ENCODE measurements around the gene MACF1.
"Not testable (repeated sequence)": the region's sequence is repeated elsewhere in the genome, so short reads cannot be mapped to it uniquely, and the experiment has no call there.

MACF1 gene

DNA sequence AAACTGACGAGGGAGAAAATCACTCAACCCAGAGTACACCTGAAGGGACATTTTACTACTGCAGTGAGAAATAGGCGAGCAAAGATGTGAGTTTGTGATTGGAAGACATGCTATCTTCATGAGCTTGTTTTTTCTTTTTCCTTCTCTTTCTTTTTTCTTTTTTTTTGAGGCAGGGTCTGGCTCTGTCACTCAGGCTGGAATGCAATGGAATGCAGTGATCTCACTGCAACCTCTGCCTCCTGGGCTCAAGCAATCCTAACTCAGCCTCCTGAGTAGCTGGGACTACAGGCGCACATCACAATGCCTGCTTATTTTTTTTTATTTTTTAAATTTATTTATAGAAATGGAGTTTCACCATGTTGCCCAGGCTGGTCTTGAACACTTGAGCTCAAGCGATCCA, 312.3 kb downstream of the MACF1 start:
- not testable (repeated sequence) for DNase-seq

DNA sequence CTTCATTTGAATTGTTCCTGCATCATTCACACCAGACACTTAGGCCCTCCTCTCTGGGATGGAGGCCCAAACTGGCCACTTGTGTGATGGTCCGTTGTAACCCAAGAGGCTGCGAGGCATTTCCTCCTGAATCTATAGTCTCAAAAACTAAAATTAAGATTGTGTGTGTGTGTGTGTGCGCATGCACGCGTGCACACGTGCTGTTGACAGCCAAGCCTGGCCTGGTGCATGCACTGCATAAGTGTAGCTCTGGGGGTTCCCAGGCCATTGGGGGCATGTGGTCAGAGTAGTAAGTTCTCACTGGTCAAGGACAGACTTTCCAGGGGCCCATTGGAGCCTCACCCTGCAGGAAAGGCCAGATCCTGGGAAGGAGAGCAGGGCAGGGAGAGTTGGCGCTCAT, 313.4 kb downstream of the MACF1 start:
- not testable (repeated sequence) for DNase-seq

- DNase-seq: not testable (repeated sequence)
Measured at GRCh38 chr1:39519376-39519775, 314.9 kb downstream of the MACF1 start.

GRCh38 chr1:39522221-39522620, 317.7 kb downstream of the MACF1 start:
- not testable (repeated sequence) for DNase-seq

DNA sequence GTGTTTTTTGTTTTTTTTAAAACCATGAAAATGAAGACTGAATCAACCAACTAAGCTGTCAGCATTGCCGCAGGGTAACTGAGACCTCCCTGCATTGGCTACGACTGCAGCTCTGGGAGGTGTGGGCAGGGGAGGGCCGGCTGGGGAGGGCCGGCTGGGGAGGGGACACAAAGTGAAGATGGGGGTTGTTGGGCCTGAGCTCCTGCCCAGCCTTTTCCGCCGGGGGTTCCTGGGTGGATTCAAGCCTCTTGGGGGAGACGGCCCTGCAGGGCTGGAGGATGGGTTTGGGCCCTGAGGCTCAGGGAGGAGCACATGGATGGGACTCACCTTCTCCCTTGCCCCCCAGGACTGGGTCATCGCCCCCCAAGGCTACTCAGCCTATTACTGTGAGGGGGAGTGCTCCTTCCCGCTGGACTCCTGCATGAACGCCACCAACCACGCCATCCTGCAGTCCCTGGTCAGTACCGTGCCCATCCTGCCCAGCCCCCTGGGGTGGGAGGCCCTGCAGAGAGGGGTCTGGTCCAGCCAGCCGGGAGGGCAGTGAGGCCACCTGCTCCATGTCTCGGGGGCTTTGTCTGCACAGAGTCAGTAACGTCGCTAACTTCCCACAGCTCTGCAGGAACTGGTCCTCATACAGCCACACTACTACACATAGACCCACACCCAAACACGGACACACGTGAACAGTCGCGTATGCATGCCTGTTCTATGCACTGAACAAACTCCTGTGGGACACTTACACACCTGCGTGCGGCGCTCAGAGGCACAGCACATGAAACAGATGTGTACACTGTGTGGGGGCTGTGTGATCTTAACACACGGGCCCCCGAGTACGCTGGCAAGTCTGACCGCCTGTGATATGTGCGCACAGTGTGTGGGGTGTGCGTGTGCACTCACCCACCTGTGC, 318.4 kb downstream of the MACF1 start:
- no peak for DNase-seq

DNA sequence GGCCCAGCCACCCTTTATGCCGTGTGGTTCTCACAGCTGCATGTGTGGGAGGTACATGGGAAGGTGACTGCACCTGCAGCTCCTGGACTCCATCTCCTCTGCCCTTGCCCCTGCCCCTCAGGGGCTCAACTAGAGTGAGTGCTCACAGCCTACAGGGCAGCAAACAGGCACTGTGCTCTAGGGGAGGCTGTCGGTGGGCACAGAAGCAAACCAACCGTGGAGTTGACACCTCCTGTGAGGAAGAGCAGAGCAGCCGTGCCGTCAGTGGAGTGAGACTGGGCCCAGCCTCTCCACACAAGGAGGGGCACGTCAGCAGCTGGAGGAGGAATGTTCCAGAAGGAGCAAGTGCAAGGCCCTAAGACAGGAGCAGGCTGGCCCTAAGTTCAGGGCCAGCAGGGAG, 319.7 kb downstream of the MACF1 start:
- no peak for DNase-seq

- DNase-seq: no peak
Measured at GRCh38 chr1:39524591-39525365, 320.3 kb downstream of the MACF1 start.

DNA sequence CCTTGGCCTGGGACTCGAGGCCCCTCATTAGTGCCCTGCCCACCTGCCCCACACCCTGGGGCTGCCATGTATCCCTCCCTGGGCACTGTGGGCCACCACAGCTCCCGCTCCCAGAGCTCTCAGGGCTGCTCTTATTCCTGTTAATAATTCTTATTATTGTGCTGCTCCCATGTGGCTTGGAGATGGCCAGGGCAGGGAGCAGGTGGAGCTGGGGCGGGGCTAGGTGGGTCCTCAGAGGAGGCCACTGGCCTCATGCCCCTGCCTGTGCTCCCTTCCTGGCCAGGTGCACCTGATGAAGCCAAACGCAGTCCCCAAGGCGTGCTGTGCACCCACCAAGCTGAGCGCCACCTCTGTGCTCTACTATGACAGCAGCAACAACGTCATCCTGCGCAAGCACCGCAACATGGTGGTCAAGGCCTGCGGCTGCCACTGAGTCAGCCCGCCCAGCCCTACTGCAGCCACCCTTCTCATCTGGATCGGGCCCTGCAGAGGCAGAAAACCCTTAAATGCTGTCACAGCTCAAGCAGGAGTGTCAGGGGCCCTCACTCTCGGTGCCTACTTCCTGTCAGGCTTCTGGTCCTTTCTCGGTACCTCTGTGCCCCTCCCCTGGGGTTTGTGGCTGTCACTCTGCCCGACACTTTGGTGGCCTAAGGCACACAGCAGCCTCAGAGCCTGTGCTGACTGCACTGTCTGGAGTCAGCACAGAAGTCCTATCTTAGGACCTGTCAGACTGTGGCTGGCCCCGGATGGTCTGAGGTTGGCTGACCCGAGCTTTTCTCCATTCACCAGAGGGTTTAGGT, 321.1 kb downstream of the MACF1 start:
- DNase-seq: no peak

- DNase-seq: no peak
Measured at GRCh38 chr1:39526466-39527189, 322.1 kb downstream of the MACF1 start.

DNA sequence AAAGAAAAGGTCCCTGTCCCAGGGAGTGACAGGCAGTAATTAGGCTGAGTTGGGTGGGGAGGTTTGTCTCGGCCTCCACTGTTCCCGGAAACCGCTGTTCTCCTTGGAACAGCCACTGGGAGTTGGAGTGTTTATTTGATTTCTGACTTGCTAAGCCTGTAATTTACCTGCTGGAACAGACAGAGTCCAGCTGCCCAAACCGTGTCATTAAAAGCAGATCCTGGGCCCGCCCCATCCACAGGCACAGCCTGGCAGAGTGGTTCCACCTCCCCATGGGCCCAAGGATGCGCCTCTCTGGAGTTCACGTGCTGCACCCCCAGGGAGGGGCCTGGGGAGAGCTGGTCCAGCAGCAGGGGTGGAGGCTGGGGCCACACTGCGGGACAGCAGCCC, 322.7 kb downstream of the MACF1 start:
- not testable (repeated sequence) for DNase-seq

- no peak for DNase-seq
Measured at GRCh38 chr1:39528082-39528481, 323.6 kb downstream of the MACF1 start.

- DNase-seq: no peak
Measured at GRCh38 chr1:39529901-39530535, 325.5 kb downstream of the MACF1 start.

- DNase-seq: no peak
Measured at GRCh38 chr1:39531526-39531925, 327.0 kb downstream of the MACF1 start.

DNA sequence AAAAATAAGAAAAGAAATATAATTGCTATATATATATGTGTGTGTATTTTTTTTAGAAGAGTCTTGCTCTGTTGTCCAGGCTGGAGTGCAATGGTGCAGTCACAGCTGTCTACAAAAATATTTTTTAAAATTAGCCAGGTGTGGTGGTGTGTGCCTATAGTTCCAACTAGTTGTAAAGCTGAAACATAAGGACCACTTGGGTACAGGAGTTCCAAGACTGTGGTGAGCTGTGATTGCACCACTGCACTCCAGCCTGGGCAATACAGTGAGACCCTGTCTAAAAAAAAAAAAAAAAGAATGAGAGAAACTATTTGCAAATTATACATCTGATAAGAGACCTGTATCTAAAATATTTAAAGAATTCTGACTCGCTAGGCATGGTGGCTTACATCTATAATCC, 328.9 kb downstream of the MACF1 start:
- no peak for DNase-seq

All from right kidney (tissue), 1 donor.